GM12874 (cell line): ENCODE results near the gene NKAP.

Experiments
- TF ChIP-seq, protein P1 (sequence below): IDR thresholded peaks from 2 replicates; pipeline ENCODE4 v1.5.1; 2011; ENCODE audit warnings: low read depth, mild to moderate bottlenecking, control low read depth, low read length, moderate library complexity; ENCODE audit not compliant: insufficient read depth

The NKAP gene

DNA sequence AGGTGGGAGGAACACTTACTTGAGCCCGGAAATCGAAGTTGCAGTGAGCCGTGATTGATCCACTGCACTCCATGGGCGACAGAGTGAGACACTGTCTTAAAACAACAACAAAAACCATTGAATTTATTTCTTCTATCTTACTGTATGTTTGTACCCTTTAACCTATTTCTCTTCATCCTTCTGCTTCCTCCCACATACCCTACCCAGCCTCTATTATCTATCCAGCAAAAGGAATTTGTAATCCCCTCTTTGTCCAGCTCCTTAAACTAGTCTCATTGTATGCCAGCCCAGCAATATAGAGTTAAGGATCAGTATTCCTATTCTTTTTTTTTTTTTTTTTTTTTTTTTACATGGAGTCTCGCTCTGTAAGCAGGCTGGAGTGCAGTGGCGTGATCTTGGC is 1.9 kb upstream of the NKAP start:
- TF ChIP-seq, protein P1, sequence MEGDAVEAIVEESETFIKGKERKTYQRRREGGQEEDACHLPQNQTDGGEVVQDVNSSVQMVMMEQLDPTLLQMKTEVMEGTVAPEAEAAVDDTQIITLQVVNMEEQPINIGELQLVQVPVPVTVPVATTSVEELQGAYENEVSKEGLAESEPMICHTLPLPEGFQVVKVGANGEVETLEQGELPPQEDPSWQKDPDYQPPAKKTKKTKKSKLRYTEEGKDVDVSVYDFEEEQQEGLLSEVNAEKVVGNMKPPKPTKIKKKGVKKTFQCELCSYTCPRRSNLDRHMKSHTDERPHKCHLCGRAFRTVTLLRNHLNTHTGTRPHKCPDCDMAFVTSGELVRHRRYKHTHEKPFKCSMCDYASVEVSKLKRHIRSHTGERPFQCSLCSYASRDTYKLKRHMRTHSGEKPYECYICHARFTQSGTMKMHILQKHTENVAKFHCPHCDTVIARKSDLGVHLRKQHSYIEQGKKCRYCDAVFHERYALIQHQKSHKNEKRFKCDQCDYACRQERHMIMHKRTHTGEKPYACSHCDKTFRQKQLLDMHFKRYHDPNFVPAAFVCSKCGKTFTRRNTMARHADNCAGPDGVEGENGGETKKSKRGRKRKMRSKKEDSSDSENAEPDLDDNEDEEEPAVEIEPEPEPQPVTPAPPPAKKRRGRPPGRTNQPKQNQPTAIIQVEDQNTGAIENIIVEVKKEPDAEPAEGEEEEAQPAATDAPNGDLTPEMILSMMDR = no peak

DNA sequence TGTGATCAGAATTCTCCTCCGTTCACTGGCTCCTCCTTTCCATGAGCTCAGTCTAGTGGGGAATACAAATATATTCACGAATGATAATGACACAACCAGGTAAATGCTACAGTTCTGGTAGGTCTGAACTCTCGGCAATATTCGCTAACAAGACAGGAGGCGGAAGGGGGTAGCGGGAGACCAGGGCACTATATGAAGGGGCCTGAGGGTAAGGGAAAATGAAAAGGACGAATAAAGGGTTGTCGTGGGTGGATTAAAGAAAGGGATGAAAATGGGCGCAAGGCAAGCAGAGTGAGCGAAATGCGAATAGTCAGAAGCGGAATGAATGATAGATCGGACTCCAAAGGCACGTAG is 743 bp downstream of the NKAP start:
- TF ChIP-seq, protein P1 = no peak

DNA sequence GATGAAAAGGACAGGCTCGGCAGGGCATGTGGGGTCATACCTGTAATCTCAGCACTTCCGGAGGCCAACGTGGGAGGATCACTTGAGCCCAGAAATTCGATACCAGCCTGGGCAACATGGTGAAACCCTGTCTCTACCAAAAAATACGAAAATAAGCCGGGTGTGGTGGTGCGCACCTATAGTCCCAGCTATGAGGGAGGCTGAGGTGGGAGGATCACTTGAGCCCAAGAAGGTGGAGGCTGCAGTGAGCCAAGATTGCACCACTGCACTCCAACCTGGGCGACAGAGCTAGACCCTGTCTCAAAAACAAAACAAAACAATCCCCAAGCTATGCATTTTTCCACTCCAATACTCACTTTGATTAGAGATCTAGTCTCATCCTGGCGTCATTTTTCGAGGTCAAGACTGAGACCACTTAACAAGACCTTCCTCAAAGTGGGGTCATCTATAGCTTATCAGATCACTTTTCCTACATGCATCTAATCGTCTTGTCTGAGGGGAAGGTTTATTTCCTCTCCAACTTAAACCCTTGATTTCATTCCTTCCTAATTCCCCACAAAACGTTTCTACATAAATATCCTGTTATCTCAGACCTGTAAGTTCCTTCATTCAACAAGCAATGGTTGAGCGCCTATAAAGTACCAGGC is 1.3 kb downstream of the NKAP start:
- TF ChIP-seq, protein P1 = no peak

DNA sequence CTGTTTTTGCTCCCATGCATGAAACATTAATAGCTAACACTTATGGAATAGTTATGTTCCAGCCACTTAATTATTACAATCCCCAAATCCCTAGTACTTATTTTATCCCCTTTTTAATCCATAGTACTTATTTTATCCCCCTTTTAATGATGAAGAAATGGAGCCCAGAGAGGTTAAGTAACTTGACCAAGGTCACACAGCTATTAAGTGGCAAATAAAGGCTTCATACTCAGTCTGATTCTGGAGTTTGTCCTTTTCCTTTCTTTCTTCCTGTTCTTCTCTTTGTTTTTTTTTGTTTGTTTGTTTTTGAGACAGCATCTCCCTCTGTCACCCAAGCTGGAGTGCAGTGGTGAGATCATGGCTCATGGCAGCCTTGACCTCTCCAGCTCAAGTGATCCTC is 2.2 kb downstream of the NKAP start:
- TF ChIP-seq, protein P1 = no peak

DNA sequence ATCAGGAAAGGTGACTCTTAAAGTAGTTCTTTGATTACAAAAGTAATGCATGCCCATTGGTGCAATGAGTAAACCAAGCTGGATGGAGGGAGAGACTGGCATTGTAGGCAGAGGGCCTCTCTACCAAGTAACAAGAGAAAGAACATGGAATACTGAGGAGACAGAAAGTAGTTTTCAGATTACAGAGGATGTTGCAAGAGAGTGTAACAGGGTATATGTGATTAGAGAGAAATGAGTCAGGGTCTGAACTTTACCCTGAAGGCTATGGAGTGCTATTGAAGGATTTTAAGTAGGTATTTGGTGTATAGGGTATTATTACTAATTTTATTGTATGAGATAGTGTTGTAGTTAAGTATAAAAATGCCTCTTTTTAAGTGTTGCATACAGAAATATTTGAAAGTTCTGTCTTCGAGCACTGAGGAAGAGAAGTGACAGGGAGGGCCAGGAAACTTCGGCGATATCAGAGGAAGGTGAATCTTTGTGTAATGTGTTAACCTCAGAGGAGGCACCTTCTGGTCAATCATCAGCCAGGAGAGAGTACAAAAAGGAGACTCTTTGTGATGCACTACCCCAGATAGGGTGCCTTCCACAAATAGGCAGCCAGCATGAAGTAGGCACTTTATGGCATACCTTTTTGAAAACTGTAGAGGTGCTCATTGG is 8.2 kb downstream of the NKAP start:
- TF ChIP-seq, protein P1 = no peak

DNA sequence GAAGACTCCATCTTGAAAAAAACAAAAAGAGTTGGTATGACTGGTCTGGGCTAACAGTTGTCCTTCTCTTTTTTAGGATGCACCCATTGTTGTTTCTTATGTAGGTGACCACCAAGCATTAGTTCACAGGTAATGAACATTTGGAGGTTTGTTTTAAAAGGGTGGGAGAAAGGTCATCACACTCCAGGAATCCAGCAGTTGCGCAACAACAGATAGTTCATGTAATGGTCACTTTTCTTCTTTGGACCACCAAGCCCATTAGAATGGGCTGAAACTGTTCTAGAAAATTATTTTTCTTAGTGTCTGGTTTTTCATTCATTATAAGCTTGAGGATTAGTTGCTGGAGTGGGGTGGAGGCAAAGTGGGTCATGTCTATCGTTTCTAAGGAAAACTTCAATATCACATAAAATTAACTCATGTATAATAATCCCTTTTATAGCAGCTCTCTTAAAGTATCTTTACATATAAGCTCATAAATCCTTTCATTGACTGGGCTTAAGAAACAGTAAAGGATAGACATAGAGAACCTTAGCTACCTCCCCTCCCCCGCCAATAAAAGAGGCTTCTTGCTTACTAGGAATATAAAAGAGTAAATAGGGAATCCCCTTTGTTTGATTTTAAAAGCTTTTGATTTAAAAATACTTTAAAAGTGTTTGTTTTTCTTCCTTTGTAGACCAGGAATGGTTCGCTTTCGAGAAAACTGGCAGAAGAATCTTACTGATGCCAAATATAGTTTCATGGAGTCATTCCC is 23.5 kb downstream of the NKAP start:
- TF ChIP-seq, protein P1 = no peak

DNA sequence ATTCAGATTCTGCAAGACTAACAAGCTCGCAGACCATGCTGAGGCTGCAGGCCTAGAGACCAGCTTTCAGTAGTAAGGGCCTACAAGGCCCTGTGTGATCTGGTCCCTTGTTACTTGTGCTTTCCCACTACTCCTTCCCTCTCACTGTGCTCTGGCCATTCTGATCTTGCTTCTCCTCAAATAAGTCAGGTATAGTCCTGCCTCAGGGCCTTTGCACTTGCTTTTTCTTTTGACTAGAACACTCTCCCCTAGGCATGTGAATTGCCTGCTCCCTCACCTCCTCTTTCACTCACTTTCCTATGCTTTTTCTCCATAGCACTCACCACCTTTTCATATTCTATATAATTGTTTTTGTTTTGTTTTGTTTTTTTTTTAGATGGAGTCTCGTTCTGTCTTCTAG is 25.7 kb downstream of the NKAP start:
- TF ChIP-seq, protein P1 = no peak
